Pancreas (tissue), 10 donors: ENCODE data around the gene TGFBR2. TPM values are rescaled to one million over a fixed set of nuclear protein-coding genes. Genes with fewer than 3 reads are reported as not detected.

Source experiments
- ATAC-seq, 4 donors: fragments of 200-7000 bp; cut with Tn5 transposase; one replicate each; pipeline versions ENCODE4 v1.8.0 to v1.9.1; 2020; ENCODE audit warnings: mild to moderate bottlenecking in 4 of 4, moderate library complexity in 4 of 4
- DNase-seq, 6 donors: peaks; one replicate each; pipeline ENCODE4 v3.0.0-alpha.2; 2020
- FAIRE-seq: peaks from 2 replicates; lab custom pipeline; 2012; peaks lifted over from hg19 to GRCh38; lab: Jason Lieb, UNC
- H3K27ac ChIP-seq, 4 donors: fragments of 200-600 bp; sonication (generic); 1 replicate in 3 of 4; 2 replicates in 1 of 4; pipeline versions ENCODE4 v1.5.0 to v1.8.0; 2020
- H3K27me3 ChIP-seq, 4 donors: fragments of 200-600 bp; one replicate each; pipeline ENCODE4 v1.8.0; 2021
- H3K36me3 ChIP-seq, 3 donors: fragments of 200-600 bp; sonication (generic) in 1 of 3; one replicate each; pipeline versions ENCODE4 v1.5.0 to v1.8.0; 2020 to 2021
- H3K4me1 ChIP-seq, 3 donors: fragments of 200-600 bp; one replicate each; pipeline ENCODE4 v1.8.0; 2021
- H3K4me3 ChIP-seq, 4 donors: fragments of 200-600 bp; sonication (generic) in 2 of 4; one replicate each; pipeline versions ENCODE4 v1.5.0 to v1.8.0; 2020 to 2021
- H3K9me3 ChIP-seq, 4 donors: fragments of 200-600 bp; one replicate each; pipeline ENCODE4 v1.8.0; 2021
- CTCF ChIP-seq, 4 donors: fragments of 200-600 bp; sonication (generic) in 3 of 4; IDR thresholded peaks; one replicate each; pipeline versions ENCODE4 v1.5.0 to v1.8.0; 2021; ENCODE audit warnings: antibody characterized with exemption in 4 of 4
- WGBS, 2 donors: extraction: QIAGEN DNeasy Blood & Tissue Kit; methylation state at CpG; one replicate each; pipeline ENCODE4 v1.1.7; 2013; 5-methylcytosine and 5-hydroxymethylcytosine counted together
- intact Hi-C, 3 donors: fragments of 100-400 bp; cut with DNase I; formaldehyde crosslinking; loops; one replicate each; pipeline versions ENCODE4 v1.11.1 to v1.14.2; 2022
- polyA plus RNA-seq, 2 donors: library from polyadenylated mRNA; stranded (reverse); fragments of 200-250 nt; gene quantifications; one replicate each; pipeline ENCODE4 v1.2.3, GENCODE V29; 2013
- total RNA-seq, 6 donors: library from RNA; stranded (reverse); fragmentation: NEBNext Ultra II Directional in 4 of 6; extraction: Animal tissue kit (Norgen Biotek cat#: 25700) in 4 of 6; gene quantifications; one replicate each; pipeline versions ENCODE4 v1.2.1 to v1.2.4, GENCODE V29; 2021 to 2023
- donor health status: healthy with polysubstance abuse.
- donor health status: DM: no; HTN: no; CAD: no; lungs with moderate emphysema.
- donor health status: DM: no; HTN: no; CAD: no.
- donor health status: control.
- donor health status: control.
- donor health status: Bipolar disorder and iron deficiency.
- donor health status: DM: yes; HTN: yes; CAD: no.
- donor health status: DM: no; HTN: no; CAD: no.
- donor health status: DM: no; HTN: no; CAD: no.
- donor health status: DM: yes; HTN: yes; CAD: no.

Gene TGFBR2
- total and polyA plus RNA-seq, 8 donors = 9.0 to 60.8 (median 31.1) TPM

GRCh38 chr3:30724863-30725262, 118.5 kb downstream of the TGFBR2 start:
- no peak for TF ChIP-seq CTCF (IDR thresholded peaks at IDR 0.05)
- Histone ChIP-seq H3K27ac (no peak overlapping the region), H3K9me3 (no peaks in the 10 kb centered on the region), H3K36me3 (no peaks in the 10 kb centered on the region), H3K27me3 (no peaks in the 10 kb centered on the region), H3K4me1 (peaks cover 0 to 6% (median 0%) of the 10 kb centered on the region in 3 donors), H3K4me3 (no peak overlapping the region)
- no peak for DNase-seq
- 95 to 96% methylated on average over 3 of the region's 3 CpGs for WGBS, 2 donors
- no peak for FAIRE-seq
- intact Hi-C loops = no loop called here
- no peak for ATAC-seq

DNA sequence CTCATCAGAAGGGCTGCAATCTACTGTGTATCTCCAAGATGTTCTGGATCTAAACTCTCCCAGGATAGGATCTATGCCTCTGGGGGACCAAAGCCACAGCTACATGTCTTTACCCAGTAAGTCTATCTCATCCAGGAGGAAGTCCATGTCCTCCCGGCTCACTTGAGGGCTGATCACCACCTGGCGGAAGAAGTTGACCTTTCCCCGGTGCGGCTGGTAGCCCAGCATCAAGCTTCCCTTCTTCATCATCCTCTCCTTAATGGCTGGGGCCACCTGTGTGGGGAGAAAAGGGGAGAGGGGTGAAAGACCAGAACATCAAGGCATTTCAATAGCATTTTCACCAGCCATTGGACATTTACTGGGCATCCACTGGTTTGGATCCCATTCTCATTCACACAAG, 121.7 kb downstream of the TGFBR2 start:
- Histone ChIP-seq H3K27me3 (no peaks in the 10 kb centered on the region), H3K9me3 (no peaks in the 10 kb centered on the region), H3K4me3 (no peak overlapping the region), H3K27ac (no peak overlapping the region), H3K4me1 (no peaks in the 10 kb centered on the region), H3K36me3 (no peaks in the 10 kb centered on the region)
- 96 to 97% methylated on average over 4 of the region's 4 CpGs for WGBS, 2 donors
- intact Hi-C loops = no loop called here
- FAIRE-seq = no peak
- DNase-seq = no peak
- no peak for ATAC-seq
- TF ChIP-seq CTCF (IDR thresholded peaks at IDR 0.05) = no peak

DNA sequence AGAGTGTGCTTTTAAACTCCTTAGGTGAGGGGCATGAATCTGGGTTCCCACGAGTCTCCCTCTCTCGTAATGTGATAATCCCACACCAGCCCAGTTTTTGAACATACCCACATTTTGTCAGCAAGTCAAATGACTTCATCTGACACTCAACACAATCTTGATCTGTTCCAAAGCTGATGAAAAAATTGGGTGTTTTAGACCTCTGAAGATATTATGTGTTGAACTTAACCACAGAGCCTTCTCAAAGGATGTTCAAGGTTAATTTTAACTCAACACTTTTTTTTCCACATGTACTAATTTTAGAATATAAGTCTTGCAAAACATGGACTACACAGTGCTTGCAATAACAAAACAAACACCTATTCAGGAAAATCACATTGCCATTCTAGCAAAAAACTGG, 123.1 kb downstream of the TGFBR2 start:
- ATAC-seq (no peak), DNase-seq (no peak), FAIRE-seq (no peak)
- H3K4me1 ChIP-seq = no peaks in the 10 kb centered on the region
- no peak overlapping the region for H3K4me3 ChIP-seq
- H3K9me3 ChIP-seq = no peaks in the 10 kb centered on the region
- no peaks in the 10 kb centered on the region for H3K36me3 ChIP-seq
- no peak for TF ChIP-seq CTCF (IDR thresholded peaks at IDR 0.05)
- WGBS, 2 donors = 85 to 91% methylated on average over 2 of the region's 2 CpGs
- intact Hi-C loops = no loop called here
- H3K27me3 ChIP-seq = no peaks in the 10 kb centered on the region
- no peak overlapping the region for H3K27ac ChIP-seq

- FAIRE-seq = no peak
- no peaks in the 10 kb centered on the region for H3K27me3 ChIP-seq
- intact Hi-C loops = no loop called here
- no peaks in the 10 kb centered on the region for H3K36me3 ChIP-seq
- no peak overlapping the region for H3K27ac ChIP-seq
- no peaks in the 10 kb centered on the region for H3K9me3 ChIP-seq
- H3K4me1 ChIP-seq = no peaks in the 10 kb centered on the region
- no peak for TF ChIP-seq CTCF (IDR thresholded peaks at IDR 0.05)
- no peak overlapping the region for H3K4me3 ChIP-seq
- no peak for ATAC-seq
- no peak for DNase-seq
Observed at GRCh38 chr3:30729936-30730335, 123.5 kb downstream of the TGFBR2 start.

GRCh38 chr3:30730967-30731366, 124.6 kb downstream of the TGFBR2 start:
- intact Hi-C loops = no loop called here
- 80 to 92% methylated on average over 3 of the region's 3 CpGs for WGBS, 2 donors
- Histone ChIP-seq H3K27me3 (no peaks in the 10 kb centered on the region), H3K9me3 (no peaks in the 10 kb centered on the region), H3K4me3 (no peak overlapping the region), H3K4me1 (peaks cover 0 to 2% (median 0%) of the 10 kb centered on the region in 3 donors), H3K27ac (no peak overlapping the region), H3K36me3 (no peaks in the 10 kb centered on the region)
- TF ChIP-seq CTCF (IDR thresholded peaks at IDR 0.05) = no peak
- no peak for FAIRE-seq
- no peak for ATAC-seq
- no peak for DNase-seq
